AG10803 (cell line): ENCODE data around the gene GRK2.
"Not testable (repeated sequence)": the region's sequence is repeated elsewhere in the genome, so short reads cannot be mapped to it uniquely, and the experiment has no call there.

Source experiments
- DNase-seq: peaks from one replicate; pipeline ENCODE4 v3.0.0; 2010; ENCODE audit warnings: low read depth
- H3K4me3 ChIP-seq: 2 replicates; pipeline ENCODE4 v1.5.1; 2011; ENCODE audit warnings: mild to moderate bottlenecking, low read length, control low read depth
- TF ChIP-seq, protein P1 (sequence below): conservative IDR thresholded peaks from 2 replicates; pipeline ENCODE4 v1.5.1; 2011; ENCODE audit warnings: mild to moderate bottlenecking, low read length, control low read depth, inconsistent platforms

GRK2 gene

DNA sequence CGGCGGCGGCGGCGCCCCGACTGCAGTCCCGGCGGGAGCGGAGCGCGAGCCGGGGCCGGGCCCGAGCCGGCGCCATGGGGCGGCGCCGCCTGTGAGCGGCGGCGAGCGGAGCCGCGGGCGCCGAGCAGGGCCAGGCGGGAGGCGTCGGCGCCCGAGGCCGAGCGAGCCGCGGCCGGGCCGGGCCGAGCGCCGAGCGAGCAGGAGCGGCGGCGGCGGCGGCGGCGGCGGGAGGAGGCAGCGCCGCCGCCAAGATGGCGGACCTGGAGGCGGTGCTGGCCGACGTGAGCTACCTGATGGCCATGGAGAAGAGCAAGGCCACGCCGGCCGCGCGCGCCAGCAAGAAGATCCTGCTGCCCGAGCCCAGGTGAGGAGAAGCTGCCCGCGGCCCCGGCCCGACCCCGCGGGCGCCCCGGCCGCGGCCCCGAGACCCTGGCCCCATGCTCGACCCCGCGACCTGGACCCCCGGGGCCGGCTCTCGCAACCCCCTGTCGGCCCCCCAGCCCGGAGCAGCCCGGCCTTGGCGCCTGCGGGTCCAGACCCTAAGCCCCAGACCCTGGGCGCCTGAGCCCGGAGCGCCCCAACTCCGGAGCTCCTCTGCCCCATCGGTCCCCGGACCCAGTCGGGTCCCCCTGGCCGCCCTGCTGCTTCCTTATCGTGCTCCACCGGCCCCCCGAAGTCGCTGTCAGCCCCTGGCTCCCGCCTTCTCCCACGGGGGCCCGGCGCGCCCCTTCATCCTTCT, at the start of gene GRK2:
Gene GRK2 (plus strand): TSS at position 25 of the 739 bp plus-strand sequence. CDS start 227 bp downstream, at position 252.
- H3K4me3 ChIP-seq = peak within 1 kb of the TSS; percentile 79
- TF ChIP-seq, protein P1, sequence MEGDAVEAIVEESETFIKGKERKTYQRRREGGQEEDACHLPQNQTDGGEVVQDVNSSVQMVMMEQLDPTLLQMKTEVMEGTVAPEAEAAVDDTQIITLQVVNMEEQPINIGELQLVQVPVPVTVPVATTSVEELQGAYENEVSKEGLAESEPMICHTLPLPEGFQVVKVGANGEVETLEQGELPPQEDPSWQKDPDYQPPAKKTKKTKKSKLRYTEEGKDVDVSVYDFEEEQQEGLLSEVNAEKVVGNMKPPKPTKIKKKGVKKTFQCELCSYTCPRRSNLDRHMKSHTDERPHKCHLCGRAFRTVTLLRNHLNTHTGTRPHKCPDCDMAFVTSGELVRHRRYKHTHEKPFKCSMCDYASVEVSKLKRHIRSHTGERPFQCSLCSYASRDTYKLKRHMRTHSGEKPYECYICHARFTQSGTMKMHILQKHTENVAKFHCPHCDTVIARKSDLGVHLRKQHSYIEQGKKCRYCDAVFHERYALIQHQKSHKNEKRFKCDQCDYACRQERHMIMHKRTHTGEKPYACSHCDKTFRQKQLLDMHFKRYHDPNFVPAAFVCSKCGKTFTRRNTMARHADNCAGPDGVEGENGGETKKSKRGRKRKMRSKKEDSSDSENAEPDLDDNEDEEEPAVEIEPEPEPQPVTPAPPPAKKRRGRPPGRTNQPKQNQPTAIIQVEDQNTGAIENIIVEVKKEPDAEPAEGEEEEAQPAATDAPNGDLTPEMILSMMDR = no peak
- peak; percentile 41 for DNase-seq

DNA sequence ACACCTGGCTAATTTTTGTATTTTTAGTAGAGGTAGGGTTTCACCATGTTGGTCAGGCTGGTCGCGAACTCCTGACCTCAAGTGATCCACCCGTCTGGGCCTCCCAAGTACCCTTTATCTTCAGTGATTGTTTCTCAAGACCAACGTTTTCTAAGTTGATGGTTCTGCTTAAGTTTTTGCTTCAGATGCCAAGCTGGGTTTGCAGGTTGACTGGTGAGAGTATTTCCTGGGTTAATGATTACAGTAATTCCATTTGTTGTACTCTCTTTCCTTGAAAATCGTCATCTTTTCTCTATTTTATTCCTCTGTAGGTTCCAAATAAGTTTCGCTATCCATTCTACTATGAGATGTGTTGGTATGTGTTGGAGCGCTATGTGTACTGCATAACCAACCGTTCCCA, 38.5 kb upstream of the GRK2 start:
- no peak for DNase-seq
- no peak overlapping the region for H3K4me3 ChIP-seq
- TF ChIP-seq, protein P1 = no peak

DNA sequence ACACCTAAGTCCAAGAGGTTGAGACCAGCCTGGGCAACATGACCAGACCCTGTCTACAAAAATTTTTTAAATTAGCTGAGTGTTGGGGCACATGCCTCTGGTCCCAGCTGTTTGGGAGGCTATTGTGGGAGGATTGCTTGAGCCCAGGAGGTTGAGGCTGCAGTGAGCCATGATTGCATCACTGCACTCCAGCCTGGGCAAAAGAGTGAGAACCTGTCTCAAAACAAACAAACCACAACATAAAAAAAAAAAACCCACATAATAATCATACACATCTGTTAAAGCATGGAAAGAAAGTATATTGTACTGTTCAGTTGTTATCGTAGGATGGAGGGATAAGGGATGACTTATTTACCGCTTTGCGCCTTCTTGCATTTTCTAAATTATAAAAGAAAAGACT, 35.9 kb upstream of the GRK2 start:
- H3K4me3 ChIP-seq = no peak overlapping the region
- TF ChIP-seq, protein P1 = no peak
- peak; percentile 16 for DNase-seq

- no peak overlapping the region for H3K4me3 ChIP-seq
- DNase-seq = no peak
- TF ChIP-seq, protein P1 = no peak
Measured at GRCh38 chr11:67230886-67231285, 35.4 kb upstream of the GRK2 start.

DNA sequence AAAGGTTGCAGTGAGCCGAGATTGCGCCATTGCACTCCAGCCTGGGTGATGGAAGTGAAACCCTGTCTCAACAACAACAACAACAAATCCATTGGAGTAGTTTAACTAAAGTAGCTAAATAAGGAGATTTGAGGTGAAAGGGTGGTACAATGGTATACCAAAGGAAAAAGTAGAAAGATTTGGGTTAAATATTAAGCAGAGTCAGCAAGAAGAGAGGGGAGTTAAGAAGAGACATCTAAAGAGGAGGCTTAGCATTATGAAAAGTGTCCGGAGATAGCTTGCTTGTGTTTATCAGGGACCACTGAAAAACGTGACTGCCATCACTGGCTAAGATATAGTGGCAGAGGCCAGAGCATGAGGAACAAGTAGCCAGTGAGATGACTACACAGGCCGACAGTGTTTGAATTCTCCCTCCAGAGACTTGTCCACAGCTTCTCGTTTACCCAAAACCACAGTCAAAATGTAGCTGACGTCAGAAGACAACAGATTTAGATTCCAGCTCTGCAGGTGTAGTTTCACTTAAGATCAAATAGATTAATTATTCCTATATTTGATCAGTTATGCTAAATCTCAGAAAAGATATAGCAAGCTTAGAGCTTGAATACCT, 32.6 kb upstream of the GRK2 start:
- no peak for DNase-seq

GRCh38 chr11:67234571-67234970, 31.7 kb upstream of the GRK2 start:
- not testable (repeated sequence) for DNase-seq

More for the DNA sequence above, 32.6 kb upstream of the GRK2 start:
- H3K4me3 ChIP-seq = no peak overlapping the region
- TF ChIP-seq, protein P1 = no peak

GRCh38 chr11:67237574-67237973, 28.7 kb upstream of the GRK2 start:
- TF ChIP-seq, protein P1 = no peak
- H3K4me3 ChIP-seq = no peak overlapping the region
- DNase-seq = no peak

More at GRCh38 chr11:67234571-67234970, 31.7 kb upstream of the GRK2 start:
- H3K4me3 ChIP-seq = not testable (repeated sequence)
